Mucosa of stomach (tissue), 1 donor: ENCODE data around the gene SLC13A5.

Source experiments
- H3K27me3 ChIP-seq: one replicate; pipeline ENCODE4 v1.7.0; 2013; ENCODE audit warnings: mild to moderate bottlenecking, low read length; ENCODE audit not compliant: control insufficient read depth, insufficient read depth
- H3K36me3 ChIP-seq: one replicate; pipeline ENCODE4 v1.7.0; 2013; ENCODE audit warnings: low read length; ENCODE audit not compliant: control insufficient read depth, insufficient read depth
- H3K4me1 ChIP-seq: one replicate; pipeline ENCODE4 v1.7.0; 2013; ENCODE audit warnings: mild to moderate bottlenecking, low read length; ENCODE audit not compliant: control insufficient read depth, insufficient read depth
- H3K4me3 ChIP-seq: one replicate; pipeline ENCODE4 v1.7.0; 2013; ENCODE audit warnings: low read length
- H3K9ac ChIP-seq: one replicate; pipeline ENCODE4 v1.7.0; 2013; ENCODE audit warnings: mild to moderate bottlenecking, low read length, moderate library complexity
- H3K9me3 ChIP-seq: one replicate; pipeline ENCODE4 v1.7.0; 2013; ENCODE audit warnings: mild to moderate bottlenecking, low read length, moderate library complexity; ENCODE audit not compliant: control insufficient read depth
- donor health status: Pancreatic carcinoma.

SLC13A5 gene

GRCh38 chr17:6706996-6707395 lies 6.2 kb downstream of the SLC13A5 start:
- peaks cover 7% of the 10 kb centered on the region for H3K4me1 ChIP-seq
- no peak overlapping the region for H3K9ac ChIP-seq
- no peaks in the 10 kb centered on the region for H3K9me3 ChIP-seq
- H3K27me3 ChIP-seq = peaks cover 12% of the 10 kb centered on the region
- H3K36me3 ChIP-seq = no peaks in the 10 kb centered on the region
- no peak overlapping the region for H3K4me3 ChIP-seq

- Histone ChIP-seq H3K9me3 (no peaks in the 10 kb centered on the region), H3K27me3 (peaks cover 10% of the 10 kb centered on the region), H3K36me3 (no peaks in the 10 kb centered on the region), H3K4me3 (no peak overlapping the region), H3K4me1 (peaks cover 7% of the 10 kb centered on the region), H3K9ac (no peak overlapping the region)
These were observed 6.7 kb downstream of the SLC13A5 start for GRCh38 chr17:6706499-6706898.

GRCh38 chr17:6704470-6705052 lies 8.6 kb downstream of the SLC13A5 start:
- H3K4me1 ChIP-seq = peaks cover 16% of the 10 kb centered on the region
- H3K9ac ChIP-seq = no peak overlapping the region
- H3K9me3 ChIP-seq = no peaks in the 10 kb centered on the region
- no peak overlapping the region for H3K4me3 ChIP-seq
- H3K27me3 ChIP-seq = peaks cover 10% of the 10 kb centered on the region
- H3K36me3 ChIP-seq = no peaks in the 10 kb centered on the region

- Histone ChIP-seq H3K4me3 (no peak overlapping the region), H3K9ac (no peak overlapping the region), H3K27me3 (peaks cover 10% of the 10 kb centered on the region), H3K9me3 (no peaks in the 10 kb centered on the region), H3K4me1 (peaks cover 19% of the 10 kb centered on the region), H3K36me3 (no peaks in the 10 kb centered on the region)
These were observed 9.4 kb downstream of the SLC13A5 start for GRCh38 chr17:6703751-6704150.

- H3K9ac ChIP-seq = no peak overlapping the region
These were observed 10.5 kb downstream of the SLC13A5 start for GRCh38 chr17:6702567-6703215.

GRCh38 chr17:6701719-6702118 lies 11.4 kb downstream of the SLC13A5 start:
- Histone ChIP-seq H3K4me3 (no peak overlapping the region), H3K27me3 (peaks cover 10% of the 10 kb centered on the region), H3K9ac (no peak overlapping the region), H3K4me1 (peaks cover 19% of the 10 kb centered on the region), H3K36me3 (no peaks in the 10 kb centered on the region), H3K9me3 (no peaks in the 10 kb centered on the region)

More at GRCh38 chr17:6702567-6703215, 10.5 kb downstream of the SLC13A5 start:
- peaks cover 19% of the 10 kb centered on the region for H3K4me1 ChIP-seq
- no peak overlapping the region for H3K4me3 ChIP-seq
- no peaks in the 10 kb centered on the region for H3K36me3 ChIP-seq
- peaks cover 10% of the 10 kb centered on the region for H3K27me3 ChIP-seq
- no peaks in the 10 kb centered on the region for H3K9me3 ChIP-seq

GRCh38 chr17:6700948-6701307 lies 12.2 kb downstream of the SLC13A5 start:
- H3K9me3 ChIP-seq = no peaks in the 10 kb centered on the region
- peaks cover 11% of the 10 kb centered on the region for H3K27me3 ChIP-seq
- H3K9ac ChIP-seq = no peak overlapping the region
- H3K4me1 ChIP-seq = peaks cover 19% of the 10 kb centered on the region
- H3K36me3 ChIP-seq = no peaks in the 10 kb centered on the region
- H3K4me3 ChIP-seq = no peak overlapping the region

GRCh38 chr17:6699997-6700947 lies 12.9 kb downstream of the SLC13A5 start:
- no peaks in the 10 kb centered on the region for H3K36me3 ChIP-seq
- peaks cover 11% of the 10 kb centered on the region for H3K27me3 ChIP-seq
- peaks cover 19% of the 10 kb centered on the region for H3K4me1 ChIP-seq
- H3K9ac ChIP-seq = no peak overlapping the region
- no peak overlapping the region for H3K4me3 ChIP-seq
- no peaks in the 10 kb centered on the region for H3K9me3 ChIP-seq

- Histone ChIP-seq H3K4me1 (peaks cover 19% of the 10 kb centered on the region), H3K4me3 (no peak overlapping the region), H3K27me3 (peaks cover 10% of the 10 kb centered on the region), H3K36me3 (no peaks in the 10 kb centered on the region), H3K9me3 (no peaks in the 10 kb centered on the region), H3K9ac (no peak overlapping the region)
These were observed 15.2 kb downstream of the SLC13A5 start for GRCh38 chr17:6698004-6698403.

- Histone ChIP-seq H3K9ac (no peak overlapping the region), H3K4me3 (no peak overlapping the region), H3K27me3 (peaks cover 11% of the 10 kb centered on the region), H3K4me1 (peaks cover 19% of the 10 kb centered on the region), H3K9me3 (no peaks in the 10 kb centered on the region), H3K36me3 (no peaks in the 10 kb centered on the region)
These were observed 16.3 kb downstream of the SLC13A5 start for GRCh38 chr17:6696906-6697305.

- Histone ChIP-seq H3K4me1 (peaks cover 13% of the 10 kb centered on the region), H3K9me3 (no peaks in the 10 kb centered on the region), H3K9ac (no peak overlapping the region), H3K4me3 (no peak overlapping the region), H3K36me3 (no peaks in the 10 kb centered on the region), H3K27me3 (peaks cover 11% of the 10 kb centered on the region)
These were observed 17.6 kb downstream of the SLC13A5 start for GRCh38 chr17:6695565-6695964.

- no peak overlapping the region for H3K9ac ChIP-seq
- peaks cover 11% of the 10 kb centered on the region for H3K27me3 ChIP-seq
- H3K36me3 ChIP-seq = no peaks in the 10 kb centered on the region
- H3K4me1 ChIP-seq = peaks cover 8% of the 10 kb centered on the region
- no peaks in the 10 kb centered on the region for H3K9me3 ChIP-seq
- H3K4me3 ChIP-seq = no peak overlapping the region
These were observed 18.1 kb downstream of the SLC13A5 start for GRCh38 chr17:6695051-6695450.
